NCI-H2227 treated with DMSO at 0.1 percent for 48 hours (cell line): Measurements from ENCODE around the gene CSDE1.

ENCODE experiments used
- DNase-seq: peaks from one replicate; lab custom pipeline; 2025; lab: John Stamatoyannopoulos, UW

Gene CSDE1

DNA sequence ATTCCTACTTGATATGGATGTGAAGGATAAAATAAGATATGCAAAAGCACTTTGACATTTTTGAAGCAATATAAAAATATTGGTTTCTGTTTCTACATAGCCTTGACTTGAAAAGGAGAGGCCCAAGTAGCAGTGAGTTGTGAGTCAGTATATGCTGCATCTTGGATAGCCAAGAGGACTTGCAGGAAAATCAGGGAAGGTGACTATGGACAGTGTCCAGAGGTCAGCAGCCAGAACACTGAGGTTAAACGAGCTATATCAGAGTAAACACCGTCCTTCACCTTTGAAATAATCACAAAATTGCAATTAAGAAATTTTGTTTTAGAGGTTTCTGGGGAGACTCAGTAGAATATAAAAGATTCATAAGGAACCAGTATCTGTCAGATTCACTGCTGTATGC is 55.9 kb downstream of the CSDE1 start:
- DNase-seq, result no peak

DNA sequence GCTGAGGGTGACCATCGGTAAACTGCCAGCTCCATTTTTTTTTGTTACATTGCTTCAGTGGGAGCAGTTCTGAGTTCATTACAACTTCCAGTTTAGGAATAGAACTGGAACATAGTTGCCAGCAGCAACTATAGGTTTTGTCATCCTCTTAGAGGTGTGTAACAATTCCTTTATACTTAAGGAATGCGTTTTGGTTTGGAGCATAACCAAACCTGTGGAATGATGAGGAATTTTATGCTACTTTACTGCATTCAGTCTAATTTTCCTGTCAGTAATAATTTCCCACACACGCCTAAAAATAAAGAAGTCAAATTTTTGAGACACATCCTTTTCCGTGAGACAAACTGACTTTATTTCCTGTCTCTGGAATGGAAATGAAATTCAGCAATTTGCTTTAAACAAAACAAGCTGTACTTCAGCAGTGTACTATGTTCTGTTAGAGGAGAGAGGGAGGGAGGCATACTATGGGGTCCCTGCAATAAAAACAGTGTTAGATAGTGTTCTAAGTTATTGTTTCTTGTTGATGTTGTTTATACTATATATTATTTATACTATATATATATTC is 57.7 kb downstream of the CSDE1 start:
- DNase-seq, result no peak

DNA sequence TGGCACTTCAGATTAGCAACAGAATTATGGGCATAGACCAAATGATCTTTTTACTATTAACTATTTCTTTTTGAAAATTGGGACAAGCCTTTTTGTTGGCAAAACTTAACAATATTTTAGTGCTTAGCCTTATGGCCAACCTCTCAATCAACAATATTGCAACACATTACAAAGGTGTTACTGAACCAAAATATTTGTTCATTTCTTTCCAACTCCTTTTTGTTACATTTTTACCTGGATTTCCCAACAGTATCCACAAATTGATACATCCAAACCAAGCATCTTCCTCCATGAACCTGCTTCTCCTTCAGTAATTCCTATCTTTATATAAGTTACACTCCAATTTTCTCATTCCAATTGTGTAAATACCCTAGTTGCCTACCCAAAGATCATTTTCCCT is 61.0 kb downstream of the CSDE1 start:
- no peak for DNase-seq

DNA sequence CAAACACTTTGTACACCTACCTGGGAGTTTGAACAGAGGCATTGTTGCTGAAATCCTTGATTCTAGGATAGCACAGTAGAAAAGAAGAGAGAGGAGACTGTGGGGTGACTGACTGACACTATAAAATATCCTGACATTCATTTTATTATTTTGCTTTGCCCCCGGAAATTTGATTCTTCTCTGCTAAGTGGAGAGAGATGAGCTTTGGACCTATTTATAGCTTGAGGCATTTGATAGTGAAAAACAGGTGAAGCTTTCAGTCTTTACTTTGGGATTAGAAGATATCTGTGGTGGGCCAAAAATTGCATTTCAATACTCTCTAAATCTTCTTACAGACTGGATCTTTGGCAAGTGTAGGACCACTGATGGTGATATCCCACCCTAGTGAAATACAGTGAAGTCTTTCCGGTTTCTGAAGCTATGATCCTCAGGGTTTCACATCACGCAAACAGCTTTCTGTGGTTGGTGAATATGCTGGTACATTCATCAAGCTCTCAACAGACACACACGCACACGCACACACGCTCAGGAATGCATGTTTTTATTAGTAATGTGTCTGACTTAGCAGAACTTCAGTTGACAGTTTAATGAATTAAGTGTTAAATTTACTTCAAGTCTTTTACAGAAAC is 62.2 kb downstream of the CSDE1 start, which contains the start of gene AMPD1:
Gene AMPD1 (minus strand): TSS at position 117 of the 629 bp plus-strand sequence. CDS start 75 bp downstream, at position 42.
- DNase-seq, result no peak

DNA sequence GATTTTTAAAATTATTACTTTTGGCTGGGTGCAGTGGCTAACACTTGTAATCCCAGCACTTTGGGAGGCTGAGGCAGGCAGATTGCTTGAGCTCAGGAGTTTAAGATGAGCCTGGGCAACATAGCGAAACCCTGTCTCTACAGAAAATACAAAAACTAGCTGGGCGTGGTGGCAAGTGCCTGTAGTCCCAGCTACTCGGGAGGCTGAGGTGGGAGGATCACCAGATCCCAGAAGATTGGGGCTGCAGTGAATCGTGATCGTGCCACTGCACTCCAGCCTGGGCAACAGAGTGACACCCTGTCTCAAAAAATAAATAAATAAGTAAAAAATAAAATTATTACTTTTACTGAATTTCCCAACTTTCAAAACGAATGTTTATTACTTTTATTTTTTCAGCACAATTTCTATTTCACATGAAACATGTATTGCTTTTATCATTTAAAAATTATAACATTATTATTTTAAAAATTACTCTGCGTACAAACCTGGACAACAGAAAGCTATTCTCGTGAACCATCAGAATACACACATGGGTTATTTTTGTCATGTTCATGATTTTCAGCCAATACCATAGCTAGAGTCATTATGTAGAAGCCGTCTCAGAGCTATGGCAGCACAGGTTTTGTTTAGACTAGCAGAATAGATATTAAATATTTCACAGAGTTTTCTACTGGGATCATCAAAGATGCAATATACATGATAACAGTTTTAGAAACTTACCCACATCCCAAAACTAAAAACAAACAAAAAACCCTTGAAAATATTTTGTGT is 63.1 kb downstream of the CSDE1 start:
- DNase-seq, result no peak

DNA sequence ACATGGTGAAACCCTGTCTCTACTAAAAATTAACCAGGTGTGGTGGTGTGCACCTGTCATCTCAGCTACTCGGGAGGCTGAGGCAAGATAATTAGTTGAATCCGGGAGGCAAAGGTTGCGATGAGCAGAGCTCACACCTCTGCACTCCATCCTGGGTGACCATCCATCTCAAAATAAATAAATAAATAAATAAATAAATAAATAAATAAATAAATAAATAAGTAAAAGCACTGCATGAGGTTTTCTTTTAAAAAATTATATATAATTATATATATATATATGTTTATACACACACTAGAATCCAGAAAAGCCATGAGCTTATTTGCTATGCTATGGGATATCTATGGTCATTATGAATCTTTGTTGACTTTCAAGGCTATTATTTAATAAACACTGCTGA is 64.8 kb downstream of the CSDE1 start:
- DNase-seq, result no peak

DNA sequence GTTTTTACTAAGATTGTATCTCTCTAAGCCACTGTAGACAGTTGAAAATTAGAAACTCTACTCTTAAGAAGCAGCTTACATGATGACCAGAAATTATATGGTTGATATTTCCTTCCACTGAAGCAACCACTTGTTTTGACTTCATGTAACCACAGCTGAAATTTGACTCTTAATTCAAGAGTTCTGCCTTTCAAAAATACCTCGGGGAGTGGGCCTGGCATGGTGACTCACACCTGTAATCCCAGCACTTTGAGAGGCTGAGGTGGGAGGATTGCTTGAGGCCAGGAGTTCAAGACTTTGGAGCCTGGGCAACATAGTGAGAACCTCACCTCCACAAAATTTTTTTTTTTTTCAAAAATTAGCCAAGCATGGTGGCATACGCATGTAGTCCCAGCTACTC is 66.7 kb downstream of the CSDE1 start:
- no peak for DNase-seq

DNA sequence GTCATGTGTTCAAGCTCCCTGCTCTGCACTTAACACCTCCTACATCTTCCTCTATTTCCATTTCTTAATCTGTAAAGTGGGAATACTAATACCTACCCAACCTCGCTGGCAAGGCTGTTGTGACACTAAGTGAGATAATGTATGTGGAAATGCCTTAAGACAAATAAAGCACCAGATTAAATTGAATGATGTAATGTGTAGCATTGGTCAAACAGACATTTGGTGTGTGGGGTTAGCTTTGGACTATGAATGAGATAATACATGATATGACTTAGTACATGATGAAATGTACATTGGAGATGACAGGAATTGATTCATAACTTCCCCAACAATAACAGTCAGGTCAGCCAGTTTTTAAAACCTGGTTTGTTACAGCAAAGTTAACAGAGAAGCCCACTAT is 67.6 kb downstream of the CSDE1 start:
- no peak for DNase-seq

DNA sequence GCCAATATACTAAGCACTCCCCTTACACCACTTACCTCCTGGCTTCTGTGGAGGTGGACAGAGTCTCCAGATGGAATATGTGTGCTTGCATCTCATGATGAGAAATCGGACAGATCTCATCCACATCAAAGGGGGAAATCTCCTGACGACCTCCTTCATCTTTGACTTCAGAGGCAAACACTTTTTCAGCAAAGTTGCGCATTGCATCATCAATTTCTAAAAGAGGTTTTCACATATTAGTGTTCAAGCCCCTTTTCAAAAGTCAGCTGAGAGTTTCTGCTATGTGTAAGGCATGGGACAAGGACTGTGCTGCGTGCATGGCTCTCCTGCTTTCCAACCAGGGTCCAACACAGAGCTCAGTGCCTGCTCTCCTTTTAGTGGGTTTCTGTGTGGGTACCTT is 69.3 kb downstream of the CSDE1 start:
- DNase-seq, result no peak

DNA sequence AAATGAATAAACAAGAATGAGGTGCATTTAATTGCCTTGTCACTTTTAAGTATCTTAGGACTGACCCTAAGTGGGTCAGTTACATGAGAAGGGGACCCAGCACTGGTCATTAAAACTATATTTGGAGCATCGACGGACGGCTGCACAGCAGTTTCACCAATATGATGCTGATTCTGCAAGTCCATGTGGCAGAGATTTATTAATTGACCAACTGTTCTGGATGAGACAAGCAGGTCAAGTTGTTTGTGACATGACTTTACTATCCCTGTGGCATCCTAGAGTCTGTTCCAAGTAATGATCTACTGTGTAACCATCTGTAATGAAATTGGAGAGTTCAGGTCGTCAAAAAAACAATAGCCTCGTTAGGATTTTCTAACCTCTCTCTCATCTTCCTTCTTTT is 71.9 kb downstream of the CSDE1 start:
- no peak for DNase-seq

DNA sequence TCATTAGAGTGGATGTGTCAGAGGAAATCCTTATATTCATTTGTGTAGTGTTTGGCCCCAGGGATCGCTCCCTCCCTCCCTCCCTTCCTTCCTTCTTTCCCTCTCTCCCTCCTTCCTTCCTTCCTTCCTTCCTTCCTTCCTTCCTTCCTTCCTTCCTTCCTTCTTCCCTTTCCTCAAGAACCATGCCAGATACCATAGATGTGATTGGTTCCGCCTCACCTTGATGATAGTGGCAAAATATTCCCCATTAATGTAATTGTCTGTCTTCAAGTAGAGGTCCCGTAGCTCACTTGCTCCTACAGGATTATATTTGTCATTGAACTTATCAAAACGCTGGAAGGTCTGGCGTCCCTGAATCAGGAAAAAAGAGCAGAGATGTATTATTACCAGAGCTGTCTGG is 80.1 kb downstream of the CSDE1 start:
- DNase-seq, result no peak

DNA sequence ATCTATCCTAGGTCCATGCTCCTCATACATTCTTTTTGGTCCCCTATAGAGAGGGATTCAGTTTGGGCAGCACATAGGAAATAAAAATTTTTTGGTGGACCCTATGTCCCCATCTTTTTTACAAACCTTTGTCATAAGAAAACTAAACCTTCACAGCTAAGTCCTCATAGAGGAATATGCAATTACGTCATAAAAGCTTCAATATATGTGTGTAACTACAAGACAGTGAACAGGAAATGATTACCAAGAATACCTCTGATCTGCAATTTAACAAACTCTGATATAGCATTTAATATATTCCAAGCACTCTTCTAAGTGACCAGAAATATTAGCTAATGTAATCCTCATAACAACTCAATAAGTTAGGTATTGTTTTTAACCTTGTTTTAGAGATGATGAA is 81.7 kb downstream of the CSDE1 start:
- DNase-seq, result no peak

DNA sequence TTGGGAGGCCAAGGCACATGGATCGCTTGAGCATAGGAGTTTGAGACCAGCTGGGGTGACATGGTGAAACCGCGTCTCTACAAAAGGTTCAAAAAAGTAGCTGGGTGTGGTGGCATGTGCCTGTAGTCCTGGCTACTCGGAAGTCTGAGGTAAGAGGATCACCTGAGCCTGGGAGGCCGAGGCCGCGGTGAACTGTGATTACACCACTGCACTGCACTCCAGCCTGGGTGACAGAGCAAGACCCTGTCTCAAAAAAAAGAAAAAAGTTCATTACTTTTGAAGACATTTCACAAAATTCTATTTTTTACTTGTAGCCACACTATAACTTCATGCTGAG is 85.9 kb downstream of the CSDE1 start:
- DNase-seq, result no peak

DNA sequence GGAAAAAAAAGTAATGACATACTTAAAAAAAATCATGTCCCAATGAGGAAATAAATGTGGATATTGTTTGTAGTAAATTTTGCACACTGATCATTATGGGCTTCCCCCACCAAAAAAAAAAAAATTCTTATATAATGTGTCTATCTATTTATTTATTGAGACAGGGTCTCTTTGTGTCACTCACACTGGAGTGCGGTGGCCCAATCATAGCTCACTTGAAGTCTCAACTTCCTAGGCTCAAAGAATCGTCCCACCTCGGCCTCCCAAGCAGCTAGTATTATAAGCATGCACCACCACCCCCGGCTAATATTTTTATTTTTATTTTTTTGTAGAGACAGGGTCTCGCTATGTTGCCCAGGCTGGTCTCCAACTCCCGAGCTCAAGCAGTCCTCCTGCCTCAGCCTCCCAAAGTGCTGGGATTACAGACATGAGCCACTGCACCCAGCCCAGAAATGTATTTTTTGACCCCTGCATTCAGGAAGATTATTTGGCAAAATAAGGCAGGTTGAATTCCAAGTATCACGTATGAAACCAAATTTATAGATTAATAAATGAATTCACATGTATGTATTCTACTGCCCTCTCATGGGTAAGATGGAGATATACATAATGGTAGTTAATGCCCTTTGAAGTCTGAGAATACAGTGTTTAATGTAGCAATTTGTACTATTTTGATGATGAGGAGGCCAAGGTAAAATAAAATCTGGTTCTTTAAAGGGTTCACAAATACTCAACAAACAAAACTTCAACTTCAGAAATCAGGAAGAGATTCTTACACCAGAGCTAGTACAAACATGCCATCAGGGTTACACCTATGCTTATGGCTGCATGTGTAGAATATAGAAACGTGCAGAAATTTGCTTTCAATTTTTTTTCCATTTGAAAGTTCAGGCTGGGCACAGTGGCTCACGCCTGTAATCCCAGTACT is 86.5 kb downstream of the CSDE1 start:
- DNase-seq, result no peak

DNA sequence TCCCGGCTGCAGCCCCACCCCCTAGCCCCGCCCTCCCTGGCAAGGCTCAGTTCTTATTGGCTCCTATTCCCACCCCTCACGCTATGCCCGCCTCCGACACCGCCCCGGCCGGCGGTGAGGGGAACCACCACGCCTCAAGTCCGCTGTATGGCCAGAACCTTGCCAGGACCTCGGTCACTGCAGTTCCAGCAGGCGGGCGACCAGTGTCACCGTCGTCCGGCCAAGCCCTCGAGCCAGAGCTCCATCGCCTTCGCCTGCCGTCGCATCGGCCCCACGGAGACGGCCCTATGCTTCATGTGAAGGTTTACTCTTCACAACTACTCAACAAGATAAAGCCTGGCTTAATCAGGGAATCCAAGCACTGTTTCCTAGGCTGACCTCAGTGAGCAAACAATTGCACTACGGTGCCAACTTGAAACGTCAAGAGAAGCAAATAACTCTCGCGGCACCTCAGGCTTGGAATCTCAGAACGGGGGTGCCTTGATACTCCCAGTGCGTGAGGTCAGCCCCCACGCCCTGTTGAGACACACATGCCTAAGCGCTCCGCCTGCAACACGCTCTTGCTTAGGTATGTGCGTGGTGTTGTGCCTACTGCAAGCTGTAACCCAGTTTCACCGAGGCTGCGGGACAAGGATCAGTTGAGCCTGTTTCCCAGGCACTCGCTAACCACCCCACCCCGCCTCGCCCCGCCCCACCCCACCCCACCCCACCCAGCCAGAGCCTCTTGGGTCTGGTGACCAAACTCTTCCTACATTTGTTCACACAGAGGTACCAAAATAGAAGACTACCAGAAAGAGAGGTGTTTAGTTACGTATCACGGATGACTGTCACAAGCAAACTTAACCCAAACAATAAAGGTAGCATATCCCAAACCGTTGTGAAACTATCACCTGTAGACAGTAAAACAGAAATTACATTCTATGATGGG is 87.4 kb downstream of the CSDE1 start:
- peak; percentile 59 for DNase-seq

DNA sequence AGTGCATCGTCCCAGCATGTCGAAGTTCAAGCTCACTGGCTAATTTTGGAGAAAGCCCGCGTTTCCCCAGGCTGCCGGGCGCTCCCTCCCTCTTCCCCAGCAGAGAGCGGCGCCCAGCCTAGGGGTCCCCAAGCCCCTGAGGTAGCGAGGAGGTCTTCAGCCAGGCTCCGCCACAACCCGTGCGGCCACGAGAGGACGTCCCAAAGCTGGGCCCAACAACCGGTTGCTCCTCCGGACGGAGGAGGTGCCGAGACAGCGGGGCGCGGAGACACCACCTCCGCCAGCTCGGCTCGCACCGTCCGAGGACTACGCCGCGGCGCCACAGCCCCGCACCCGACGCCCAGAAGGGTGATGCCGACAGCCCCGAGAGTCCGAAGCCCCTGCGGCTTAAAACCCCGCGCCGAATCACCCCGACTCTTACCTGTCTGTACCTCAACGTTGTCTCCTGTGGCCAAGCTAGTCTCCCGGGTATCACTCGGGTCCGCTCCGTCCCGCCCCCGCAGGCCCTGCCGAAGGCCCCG is 88.2 kb downstream of the CSDE1 start, which contains the start of gene DENND2C:
Gene DENND2C (minus strand): TSS at position 488 of the 521 bp plus-strand sequence. CDS start 44,065 bp downstream, outside the sequence.
- no peak for DNase-seq

DNA sequence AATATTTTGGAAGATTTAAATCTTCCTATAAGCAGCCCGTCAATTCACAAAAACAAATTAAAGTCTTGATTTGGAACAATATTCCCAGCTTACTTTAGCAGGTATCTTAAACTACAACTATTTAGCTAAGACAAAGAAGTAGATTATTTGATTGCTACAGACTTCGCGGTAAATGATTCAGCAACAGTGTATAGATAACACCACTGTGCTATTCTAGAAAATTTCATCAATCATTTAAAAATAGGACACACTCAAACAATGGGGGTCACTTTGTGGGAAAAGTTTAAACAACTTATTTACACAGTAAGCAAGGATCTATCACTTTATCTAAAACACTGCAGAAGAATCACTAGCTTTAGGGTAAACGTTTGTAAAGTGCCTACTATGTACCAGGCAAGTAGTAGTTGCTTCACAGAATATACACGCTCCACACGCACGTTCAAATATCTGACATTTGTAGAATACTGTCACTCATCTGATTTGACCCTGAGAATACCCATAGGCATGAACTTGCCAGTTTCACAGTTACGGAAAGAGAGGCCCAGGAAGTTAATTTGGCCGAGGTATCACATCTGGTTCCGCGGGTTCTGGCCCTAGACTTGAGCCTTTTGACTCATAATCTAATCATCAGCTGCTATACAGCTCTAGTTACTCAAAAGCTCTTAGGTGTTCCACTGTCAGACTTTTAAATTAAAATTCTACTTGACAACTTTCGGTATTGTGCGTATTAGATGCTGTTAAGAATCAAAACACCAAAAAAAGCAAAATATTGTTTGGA is 88.8 kb downstream of the CSDE1 start:
- DNase-seq, result no peak

DNA sequence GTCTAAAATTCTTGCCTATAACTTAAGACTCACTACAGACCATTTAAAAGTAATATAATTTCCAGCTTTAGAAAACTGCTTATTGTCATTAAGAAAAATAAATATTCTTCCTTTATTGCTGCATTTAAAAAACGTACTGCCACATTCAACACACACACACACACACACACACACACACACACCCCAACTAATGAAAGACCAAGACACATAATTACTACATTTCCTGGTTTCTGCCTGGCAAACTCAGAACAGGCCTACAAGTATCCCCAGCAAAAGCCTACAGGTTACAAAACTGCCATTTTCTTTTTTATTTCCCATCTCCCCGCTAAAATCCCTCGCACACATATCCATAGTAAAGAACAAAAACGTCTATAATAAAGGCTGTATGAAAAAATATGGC is 89.4 kb downstream of the CSDE1 start:
- no peak for DNase-seq

DNA sequence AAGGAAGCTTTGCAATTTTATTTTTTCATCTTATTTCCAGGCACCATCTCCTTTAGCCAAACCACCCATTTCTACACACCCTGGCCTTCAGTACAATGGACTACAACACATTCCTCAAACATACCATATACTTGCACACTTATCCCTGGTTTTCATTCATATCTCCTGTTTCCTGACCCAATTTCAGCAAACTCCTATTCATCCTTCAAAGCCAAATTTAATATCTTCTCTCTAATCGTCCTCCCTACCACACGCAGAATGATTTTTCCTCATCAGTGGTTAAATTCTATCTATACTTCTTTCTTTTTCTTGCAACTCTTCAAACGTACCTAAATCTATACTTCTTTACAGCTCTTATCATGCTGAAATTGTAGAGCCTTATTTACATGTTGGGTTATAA is 90.8 kb downstream of the CSDE1 start:
- no peak for DNase-seq
